Activated CD4-positive, alpha-beta T cell treated with anti-CD3 and anti-CD28 coated beads, Interleukin-2, Interleukin-6, amounts not matched to agents 100 ng/mL and 50 ng/mL, durations not matched to agents 16 hours and 8 hours (primary cell): ENCODE measurements around the gene KPNB1.

Experiments used
- DNase-seq: peaks from one replicate; pipeline ENCODE4 v3.0.0-alpha.2; 2020

KPNB1 gene

DNA sequence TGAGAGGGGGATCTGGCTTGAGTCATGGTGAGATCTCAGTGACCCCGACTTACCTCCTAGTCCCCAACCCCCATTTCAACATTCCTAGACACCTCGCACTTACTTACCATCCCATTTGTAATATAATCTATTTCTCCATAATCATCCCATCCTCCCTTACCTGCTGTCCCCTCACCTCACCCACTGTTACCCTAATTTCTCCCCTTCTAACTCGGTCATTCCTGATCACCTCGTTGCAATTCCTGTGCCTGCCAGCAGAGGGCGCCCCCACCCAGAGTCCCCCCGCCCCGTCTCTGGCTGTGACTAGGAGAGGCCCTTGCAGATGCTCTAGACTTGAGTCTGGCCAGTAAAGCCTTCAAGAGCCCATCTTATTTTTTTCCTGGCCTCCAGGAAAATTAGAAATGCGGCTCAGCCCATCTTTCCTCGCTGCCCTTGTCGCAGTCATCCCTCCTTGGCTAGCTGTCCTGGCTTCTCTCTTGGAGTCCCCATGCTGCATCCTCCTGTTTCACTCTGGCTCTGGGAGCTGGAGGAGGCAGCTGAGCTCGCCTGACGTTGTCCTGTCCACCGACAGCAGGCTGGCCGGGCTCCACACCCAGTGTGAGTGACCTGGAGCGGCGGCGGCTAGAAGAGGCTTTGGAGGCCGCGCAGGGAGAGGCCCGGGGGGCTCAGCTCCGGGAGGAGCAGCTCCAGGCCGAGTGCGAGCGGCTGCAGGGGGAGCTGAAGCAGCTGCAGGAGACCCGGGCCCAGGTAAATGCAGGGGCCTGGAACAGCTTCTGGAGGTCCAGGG lies 49.2 kb downstream of the KPNB1 start:
- DNase-seq: peak; percentile 90

DNA sequence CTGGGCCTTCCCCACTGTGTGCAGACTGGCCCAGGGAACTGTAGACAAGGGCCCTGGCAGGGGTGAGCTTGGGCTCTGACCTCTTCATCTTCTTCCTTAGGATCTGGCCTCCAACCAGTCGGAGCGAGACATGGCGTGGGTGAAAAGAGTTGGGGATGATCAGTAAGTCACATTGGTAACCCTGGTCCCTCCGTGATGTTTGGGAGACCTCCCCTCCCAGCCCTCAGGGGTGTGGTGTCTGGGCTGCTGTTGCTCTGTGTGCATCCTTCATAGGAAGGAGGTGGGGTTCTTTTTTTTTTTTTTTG lies 49.8 kb downstream of the KPNB1 start:
- DNase-seq: no peak

GRCh38 chr17:47700471-47701449 lies 51.0 kb downstream of the KPNB1 start:
- DNase-seq: peak; percentile 79

- DNase-seq: no peak
Observed at GRCh38 chr17:47701608-47702007, 51.9 kb downstream of the KPNB1 start.

- no peak for DNase-seq
Observed at GRCh38 chr17:47702391-47702995, 52.8 kb downstream of the KPNB1 start.

DNA sequence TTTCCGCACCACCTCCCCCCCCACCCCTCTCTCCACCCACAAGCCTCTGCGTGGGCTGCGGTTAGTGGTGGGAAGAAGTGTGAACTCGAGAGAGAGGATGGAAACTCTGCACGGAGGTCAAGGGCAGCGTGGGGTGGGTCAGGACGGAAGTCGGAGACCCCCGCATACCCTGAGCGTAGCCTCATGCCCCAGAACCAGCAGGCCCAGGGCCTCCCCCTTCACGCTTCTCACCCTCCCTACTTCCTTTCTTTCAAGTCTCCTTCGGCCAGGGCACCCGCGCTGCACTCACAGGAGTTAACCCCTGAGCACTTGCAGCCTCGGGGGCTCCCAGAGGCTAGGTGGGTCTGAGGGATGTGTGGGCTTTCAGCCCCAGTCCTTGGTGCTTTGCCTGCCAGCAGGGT lies 53.5 kb downstream of the KPNB1 start:
- DNase-seq: peak; percentile 71

- DNase-seq: no peak
Observed at GRCh38 chr17:47703671-47704070, 54.0 kb downstream of the KPNB1 start.

- peak; percentile 58 for DNase-seq
Observed at GRCh38 chr17:47704116-47704515, 54.4 kb downstream of the KPNB1 start.

DNA sequence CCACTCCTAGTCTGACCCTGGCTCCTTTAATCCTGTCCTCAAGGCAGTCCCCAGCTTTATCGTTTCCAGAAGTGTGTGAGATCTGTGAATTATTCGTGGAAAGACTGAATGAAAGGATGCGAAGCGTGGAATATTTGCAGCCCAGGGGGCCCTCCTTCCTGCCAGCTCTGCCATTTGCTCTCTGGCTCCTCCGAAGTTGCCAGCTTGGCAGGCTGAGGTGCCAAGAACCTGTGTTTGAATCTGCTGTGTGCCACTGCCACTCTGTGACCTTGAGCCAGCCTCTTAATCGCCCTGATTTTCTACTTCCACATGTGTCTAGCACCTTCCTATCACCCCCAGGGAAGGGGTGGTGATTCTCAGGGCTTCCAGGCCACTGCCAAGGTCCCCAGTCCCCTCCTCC lies 55.0 kb downstream of the KPNB1 start:
- DNase-seq: no peak

GRCh38 chr17:47705536-47706530 lies 56.1 kb downstream of the KPNB1 start:
- peak; percentile 84 for DNase-seq

DNA sequence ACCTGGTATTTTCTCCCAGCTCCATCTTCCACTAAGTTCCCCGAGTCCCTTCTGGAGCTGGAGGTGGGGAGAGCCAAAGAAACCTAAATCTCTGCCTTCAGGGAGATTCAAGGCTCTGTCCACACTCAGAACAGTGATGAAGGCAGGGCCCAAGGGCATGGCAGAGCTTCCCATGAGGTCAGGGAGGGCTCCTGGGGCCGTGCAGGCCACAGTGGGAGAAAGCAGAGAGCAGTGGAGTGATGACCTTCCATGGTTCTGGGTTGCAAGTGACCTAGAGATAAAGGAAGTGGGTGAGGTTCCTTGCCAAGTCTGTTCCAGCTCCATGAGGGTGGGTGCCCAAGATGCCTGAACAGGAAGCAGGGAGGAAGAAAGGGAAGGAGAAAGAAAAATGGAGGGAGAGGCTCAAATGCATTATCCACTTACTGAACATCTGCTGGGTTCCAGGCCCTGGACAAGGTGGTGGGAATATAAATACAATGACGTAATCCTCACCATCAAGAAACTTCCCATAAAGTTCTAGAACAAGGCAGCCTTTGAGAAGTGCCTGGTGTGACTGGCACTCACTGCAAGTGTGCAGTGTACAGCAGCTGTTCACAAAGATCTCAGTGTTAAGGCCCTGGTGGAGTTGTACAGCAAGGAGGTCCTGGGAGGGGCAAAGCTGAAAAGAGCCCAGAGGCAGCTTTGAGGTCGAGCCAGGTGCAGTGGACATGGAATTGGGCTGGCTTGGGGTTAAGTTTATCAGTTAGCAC lies 57.5 kb downstream of the KPNB1 start:
- DNase-seq: no peak

GRCh38 chr17:47707884-47708283 lies 58.2 kb downstream of the KPNB1 start:
- DNase-seq: no peak

DNA sequence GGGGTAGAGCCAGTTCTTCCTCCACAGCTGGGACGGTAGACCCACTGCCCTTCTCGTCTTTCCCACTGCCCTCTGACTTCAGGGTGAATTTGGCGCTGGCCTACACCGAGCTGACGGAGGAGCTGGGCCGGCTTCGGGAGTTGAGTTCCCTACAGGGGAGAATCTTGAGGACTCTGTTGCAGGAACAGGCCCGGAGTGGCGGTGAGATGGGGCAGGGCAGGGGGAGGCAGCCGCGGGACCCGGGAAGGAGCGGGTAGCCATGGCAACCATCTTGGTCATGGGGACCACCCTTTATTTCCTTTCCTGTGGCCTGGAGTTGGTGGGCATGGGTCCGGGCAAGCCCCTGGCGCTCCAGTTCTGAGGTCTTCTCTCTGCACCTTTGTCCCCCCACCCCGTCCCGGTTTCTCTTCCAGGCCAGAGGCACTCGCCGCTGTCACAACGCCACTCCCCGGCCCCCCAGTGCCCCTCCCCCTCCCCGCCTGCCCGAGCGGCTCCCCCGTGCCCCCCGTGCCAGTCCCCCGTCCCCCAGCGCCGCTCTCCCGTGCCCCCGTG lies 58.7 kb downstream of the KPNB1 start:
- DNase-seq: no peak

GRCh38 chr17:47708864-47709541 lies 59.3 kb downstream of the KPNB1 start:
- no peak for DNase-seq

DNA sequence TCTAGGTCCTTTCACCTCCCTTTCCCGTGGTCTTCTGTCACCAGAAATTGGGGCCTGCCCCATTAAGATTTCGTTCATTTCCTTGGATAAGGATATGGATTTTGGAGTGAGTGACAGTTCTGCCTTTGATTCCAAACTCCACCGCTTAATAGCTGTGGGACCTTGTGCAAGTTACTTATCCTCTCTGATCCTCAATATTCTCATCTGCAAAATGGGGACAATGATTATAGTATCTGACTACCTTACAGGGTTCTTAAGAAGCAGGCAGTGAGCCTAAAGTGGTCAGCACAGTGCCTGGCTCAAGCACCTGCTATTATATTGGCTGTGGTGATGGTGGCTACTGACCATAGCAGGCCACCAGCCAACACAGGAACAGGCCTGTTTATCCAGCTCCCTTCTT lies 59.9 kb downstream of the KPNB1 start:
- no peak for DNase-seq

- no peak for DNase-seq
Observed at GRCh38 chr17:47711366-47712099, 61.8 kb downstream of the KPNB1 start.

DNA sequence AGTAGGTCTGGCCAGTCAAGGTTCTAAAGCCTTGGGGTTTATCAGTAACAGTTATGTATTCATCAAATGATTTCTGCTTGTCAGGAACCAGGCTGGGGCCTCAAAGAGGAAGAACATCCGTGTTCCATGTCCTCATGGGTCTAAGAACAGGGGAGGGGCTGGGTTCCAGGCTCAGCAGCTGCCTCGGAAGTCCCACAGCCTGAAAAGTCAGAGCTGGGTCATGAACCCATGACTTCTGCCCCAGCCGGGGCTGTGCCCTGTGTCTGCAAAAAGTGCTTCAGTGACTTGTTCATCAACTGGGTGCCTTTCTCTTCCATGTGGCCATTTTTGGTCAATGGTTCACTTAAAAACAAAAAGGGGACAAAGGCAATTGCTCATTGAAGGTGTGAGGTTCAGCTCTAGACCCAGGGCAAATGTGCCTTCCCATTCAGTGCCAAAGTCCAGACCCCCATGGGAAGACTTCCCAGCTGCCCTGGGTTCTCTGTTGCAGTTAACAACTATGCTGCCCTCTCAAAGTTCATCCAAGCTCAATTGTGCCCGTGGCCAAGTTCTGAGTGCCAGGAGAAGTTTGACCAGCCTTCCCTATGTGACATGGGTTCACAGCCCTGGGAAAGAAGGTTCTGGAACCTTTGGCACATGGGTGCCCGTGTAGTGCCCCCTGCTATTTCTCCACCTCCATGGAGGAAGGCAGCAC lies 62.8 kb downstream of the KPNB1 start:
- no peak for DNase-seq

GRCh38 chr17:47713980-47714700 lies 64.4 kb downstream of the KPNB1 start:
- DNase-seq: no peak
